ENCODE data around the gene LCK. TPM values are rescaled to one million over a fixed set of nuclear protein-coding genes. Genes with fewer than 3 reads are reported as not detected.

LCK gene
- total RNA-seq, 1 experiment from 2014 or later: 37.6 TPM

DNA sequence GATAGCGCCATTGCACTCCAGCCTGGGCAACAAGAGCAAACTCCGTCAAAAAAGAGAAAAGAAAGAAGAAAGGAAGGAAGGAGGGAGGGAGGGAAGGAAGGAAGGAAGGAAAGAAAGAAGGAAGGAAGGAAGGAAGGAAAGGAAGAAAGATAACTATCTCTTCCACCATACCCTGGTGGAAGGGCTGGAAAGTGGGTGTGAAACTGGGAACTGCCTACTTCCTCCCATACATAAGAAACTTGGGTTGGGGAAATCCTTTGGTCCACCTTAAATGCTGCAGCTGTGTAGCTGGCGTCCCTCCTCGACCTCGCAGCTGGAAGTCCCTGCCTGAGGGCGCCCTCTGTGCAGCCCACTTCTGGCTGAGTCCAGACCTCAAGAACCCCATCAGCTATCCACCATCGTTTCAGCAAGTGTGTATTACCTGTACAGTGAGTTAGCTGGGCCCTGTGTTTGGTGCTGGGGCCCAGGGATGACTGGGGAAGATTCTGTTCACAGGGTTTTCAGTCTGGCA is 8.7 kb upstream of the LCK start:
- peak overlapping the region; percentile 19 to 61; a peak in 4 of 5 replicates for H3K4me3 Mint-ChIP-seq

More for the DNA sequence above, 8.7 kb upstream of the LCK start:
- Histone ChIP-seq H3K14ac (ENCODE audit: insufficient read depth, low read length) (no peak overlapping the region), H3K9ac (ENCODE audit: extremely low read depth, insufficient read length, low read length) (no peak overlapping the region), H2BK15ac (ENCODE audit: low read depth, low read length) (no peak overlapping the region), H4K91ac (ENCODE audit: insufficient read length, low read depth, low read length) (no peak overlapping the region), H2BK5ac (ENCODE audit: insufficient read length, low read length) (no peak overlapping the region), H2AFZ (ENCODE audit: low read length) (no peak overlapping the region), H3K27ac (ENCODE audit: insufficient read length, low read depth, low read length) (no peak overlapping the region), H2BK120ac (ENCODE audit: low read depth, low read length, poor library complexity, severe bottlenecking) (no peak overlapping the region), H3T11ph (ENCODE audit: low read length) (no peak overlapping the region), H3K4ac (ENCODE audit: low read depth, low read length) (no peak overlapping the region), H2BK20ac (ENCODE audit: low read depth, low read length, poor library complexity, severe bottlenecking) (no peak overlapping the region), H3K4me1 (ENCODE audit: insufficient read depth, low read length) (no peaks in the 10 kb centered on the region; the same call in 1 of the 2 replicates), H3K27me3 (ENCODE audit: insufficient read depth, low read length) (no peaks in the 10 kb centered on the region), H2BK12ac (ENCODE audit: insufficient read length, low read depth, low read length) (no peak overlapping the region), H3K79me1 (ENCODE audit: insufficient read depth, low read depth, low read length, poor library complexity, severe bottlenecking) (no peaks in the 10 kb centered on the region), H3K79me2 (ENCODE audit: insufficient read depth, low read length) (no peaks in the 10 kb centered on the region), H3K23me2 (ENCODE audit: insufficient read length, low read depth, low read length, poor library complexity, severe bottlenecking) (peaks cover 17% of the 10 kb centered on the region), H3K56ac (ENCODE audit: insufficient read length, low read depth, low read length) (no peak overlapping the region), H2AK5ac (ENCODE audit: insufficient read length, low read length) (no peak overlapping the region), H3K23ac (ENCODE audit: insufficient read length, low read depth, low read length) (no peak overlapping the region), H4K8ac (replicated peaks; ENCODE audit: insufficient read length, low read depth, low read length) (no peak overlapping the region), H3K9me3 (ENCODE audit: control insufficient read depth, low read depth, low read length) (no peaks in the 10 kb centered on the region), H4K20me1 (ENCODE audit: control insufficient read depth, insufficient read depth, insufficient read length) (no peaks in the 10 kb centered on the region), H4K5ac (ENCODE audit: insufficient read length, low read depth, low read length) (no peak overlapping the region), H3K4me2 (ENCODE audit: insufficient read depth, insufficient read length, low read length) (no peak overlapping the region), H3K18ac (ENCODE audit: insufficient read length, low read depth, low read length) (no peak overlapping the region)
- Mint-ChIP-seq H3K4me1 (peaks cover 21 to 23% of the 10 kb centered on the region in 2 experiments), H3K27me3 (ENCODE audit: low read depth) (peaks cover 4% of the 10 kb centered on the region), H3K9me3 (no peaks in the 10 kb centered on the region), H3K36me3 (ENCODE audit: insufficient read depth in 1 of 3, low read depth in 3 of 3) (no peaks in the 10 kb centered on the region), H3K27ac (no peak overlapping the region; a peak in 1 of 7 replicates)
- no CpG with 5 or more reads among the region's 7 CpGs for WGBS (ENCODE audit: extremely low coverage, insufficient read length, low lambda C conversion rate)
- TF ChIP-seq, protein P1, sequence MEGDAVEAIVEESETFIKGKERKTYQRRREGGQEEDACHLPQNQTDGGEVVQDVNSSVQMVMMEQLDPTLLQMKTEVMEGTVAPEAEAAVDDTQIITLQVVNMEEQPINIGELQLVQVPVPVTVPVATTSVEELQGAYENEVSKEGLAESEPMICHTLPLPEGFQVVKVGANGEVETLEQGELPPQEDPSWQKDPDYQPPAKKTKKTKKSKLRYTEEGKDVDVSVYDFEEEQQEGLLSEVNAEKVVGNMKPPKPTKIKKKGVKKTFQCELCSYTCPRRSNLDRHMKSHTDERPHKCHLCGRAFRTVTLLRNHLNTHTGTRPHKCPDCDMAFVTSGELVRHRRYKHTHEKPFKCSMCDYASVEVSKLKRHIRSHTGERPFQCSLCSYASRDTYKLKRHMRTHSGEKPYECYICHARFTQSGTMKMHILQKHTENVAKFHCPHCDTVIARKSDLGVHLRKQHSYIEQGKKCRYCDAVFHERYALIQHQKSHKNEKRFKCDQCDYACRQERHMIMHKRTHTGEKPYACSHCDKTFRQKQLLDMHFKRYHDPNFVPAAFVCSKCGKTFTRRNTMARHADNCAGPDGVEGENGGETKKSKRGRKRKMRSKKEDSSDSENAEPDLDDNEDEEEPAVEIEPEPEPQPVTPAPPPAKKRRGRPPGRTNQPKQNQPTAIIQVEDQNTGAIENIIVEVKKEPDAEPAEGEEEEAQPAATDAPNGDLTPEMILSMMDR (conservative IDR thresholded peaks at IDR 0.05): no peak
- DNase-seq: peak; percentile 50

All from H9 (cell line).